GM21786 (cell line): ENCODE measurements around the gene CD2BP2.
A peak's percentile ranks its signal among the peaks of the same experiment; 100 is the strongest.
"Not testable (repeated sequence)": the region's sequence is repeated elsewhere in the genome, so short reads cannot be mapped to it uniquely, and the experiment has no call there.

Experiments used
- ATAC-seq: cut with Tn5 transposase; IDR thresholded peaks from one replicate; pipeline ENCODE4 v1.9.1; 2021; ENCODE audit not compliant: unreplicated experiment

Gene CD2BP2

DNA sequence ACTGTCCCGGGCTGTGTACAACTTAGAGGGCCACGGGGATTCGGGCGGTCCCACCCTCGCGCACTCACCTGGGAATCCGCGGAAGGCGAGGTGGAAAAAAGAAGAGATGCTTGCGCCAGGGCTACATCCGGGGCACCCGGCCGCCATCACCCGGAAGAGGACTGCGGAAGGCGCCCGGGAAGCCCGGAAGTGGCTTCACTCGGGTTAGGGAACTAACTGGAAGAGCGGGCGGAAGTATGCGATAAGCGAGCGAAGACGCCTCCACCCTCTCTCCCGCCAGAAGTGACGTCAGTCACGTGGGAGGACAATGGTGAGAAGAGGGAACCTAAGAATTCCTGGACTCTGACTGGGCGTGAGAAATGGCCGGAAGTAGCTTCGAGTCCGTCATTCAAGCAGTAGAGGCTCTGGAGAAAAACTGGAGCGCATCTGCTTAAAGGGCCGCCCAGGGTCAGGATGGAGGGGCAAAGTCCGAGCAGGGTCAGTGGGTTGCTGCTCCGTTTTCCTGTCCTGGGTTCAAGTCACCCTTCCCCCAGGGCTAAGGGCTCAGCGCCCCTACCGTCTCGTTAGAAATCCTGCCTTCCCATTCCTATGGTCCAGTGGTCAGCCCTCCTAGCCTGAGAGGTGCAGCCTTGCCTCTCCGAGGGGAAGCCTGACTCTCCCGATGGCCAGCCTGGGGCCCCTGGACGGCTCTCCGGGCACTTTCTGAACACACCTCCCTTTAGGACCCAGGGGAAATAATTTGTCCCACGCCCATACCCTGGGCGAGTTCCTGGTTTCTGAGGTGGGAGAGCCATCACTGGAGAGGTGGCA is at the start of gene CD2BP2:
TSS of gene CD2BP2 (minus strand) at position 165 of the 810 bp plus-strand sequence. CDS start 627 bp downstream, outside the sequence.
- ATAC-seq, result peak; percentile 63

DNA sequence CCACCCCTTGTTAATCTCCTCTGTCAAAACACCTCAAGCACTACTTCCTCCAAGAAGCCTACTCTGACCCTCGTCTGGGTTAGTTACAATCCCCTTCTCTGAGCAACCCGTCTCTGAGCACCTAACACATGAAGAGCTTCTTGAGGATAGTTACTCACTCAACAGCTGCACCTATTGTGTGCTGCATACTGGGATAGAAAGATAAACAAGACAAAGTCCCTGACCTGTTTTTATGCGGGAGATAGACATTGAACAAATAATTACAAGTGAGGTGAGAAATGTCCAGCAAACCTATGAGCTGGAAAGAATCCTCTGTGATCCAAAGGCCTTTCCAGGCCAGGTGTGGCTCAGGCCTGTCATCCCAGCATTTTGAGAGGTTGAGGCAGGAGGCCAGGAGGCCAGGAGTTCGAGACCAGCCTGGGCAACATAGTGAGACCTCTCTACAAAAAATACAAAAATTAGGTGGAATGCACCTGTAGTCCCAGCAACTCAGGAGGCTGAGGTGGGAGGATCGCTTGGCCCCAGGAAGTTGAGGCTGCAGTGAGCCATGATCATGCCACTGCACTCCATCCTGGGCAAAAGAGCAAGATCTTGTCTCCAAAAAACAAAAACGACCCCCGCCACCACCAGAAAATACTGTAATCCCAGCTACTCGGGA is 46.8 kb upstream of the CD2BP2 start:
- ATAC-seq, result no peak

DNA sequence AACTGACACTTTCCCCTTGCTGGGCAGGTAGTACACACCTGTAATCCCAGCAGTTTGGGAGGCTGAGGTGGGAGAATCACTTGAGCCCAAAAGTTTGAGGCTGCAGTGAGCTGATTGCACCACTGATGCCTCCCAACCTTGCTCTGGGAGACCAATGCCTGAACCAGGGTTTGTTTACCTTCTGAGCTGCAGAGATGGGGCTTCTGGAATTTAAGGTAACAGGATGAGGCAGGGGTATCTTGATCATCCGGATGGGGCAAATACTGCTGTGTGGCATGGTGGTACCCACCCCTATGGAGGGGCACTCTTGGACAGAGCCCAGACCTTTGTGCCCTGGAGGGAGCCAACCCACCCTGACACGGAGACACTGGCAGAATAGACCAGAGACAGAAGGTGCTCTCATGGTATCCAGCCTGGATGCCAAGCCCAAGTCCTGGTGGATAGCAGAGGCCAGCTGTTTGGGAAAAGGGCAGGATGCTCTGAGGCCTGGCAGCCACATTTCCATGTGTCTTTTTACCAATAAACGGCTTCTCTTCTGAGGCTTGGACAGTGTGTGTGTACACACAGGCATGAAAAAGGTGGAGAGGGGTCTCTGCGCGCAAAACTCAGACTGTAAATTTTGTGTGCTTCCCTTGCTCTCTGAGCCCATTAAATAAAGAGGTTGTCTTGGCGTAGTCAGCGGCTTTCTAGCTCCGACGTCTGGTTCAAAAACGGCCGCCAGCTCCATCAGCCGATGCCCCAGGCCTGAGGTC is 44.5 kb upstream of the CD2BP2 start:
- ATAC-seq, result no peak

DNA sequence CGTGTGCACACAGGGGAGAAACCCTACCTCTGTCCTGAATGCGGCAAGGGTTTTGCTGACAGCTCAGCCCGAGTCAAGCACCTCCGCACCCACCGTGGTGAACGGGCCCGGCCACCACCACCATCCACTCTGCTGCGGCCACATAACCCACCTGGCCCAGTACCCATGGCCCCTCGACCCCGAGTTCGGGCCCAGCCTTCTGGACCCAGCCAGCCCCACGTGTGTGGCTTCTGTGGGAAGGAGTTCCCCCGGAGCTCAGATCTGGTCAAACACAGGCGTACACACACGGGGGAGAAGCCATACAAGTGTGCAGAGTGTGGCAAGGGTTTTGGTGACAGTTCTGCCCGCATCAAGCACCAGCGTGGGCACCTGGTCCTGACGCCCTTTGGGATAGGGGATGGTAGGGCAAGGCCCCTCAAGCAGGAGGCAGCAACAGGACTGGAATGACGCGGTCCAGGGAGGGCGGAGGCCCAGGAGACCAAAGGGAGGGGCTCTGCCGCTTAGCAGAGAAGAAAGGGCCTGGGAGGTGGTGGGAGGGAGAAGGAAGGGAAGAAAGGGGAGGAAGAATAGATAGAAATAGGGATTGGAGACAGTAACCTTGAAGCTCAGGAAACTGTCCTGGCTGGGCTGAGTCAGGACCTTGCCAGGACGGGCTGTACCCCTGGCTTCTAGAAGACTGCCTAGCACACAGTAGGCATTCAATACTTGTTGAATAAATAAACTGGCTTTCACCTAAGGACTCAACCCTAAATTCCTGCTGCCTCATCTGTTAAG is 43.7 kb upstream of the CD2BP2 start:
- no peak for ATAC-seq

DNA sequence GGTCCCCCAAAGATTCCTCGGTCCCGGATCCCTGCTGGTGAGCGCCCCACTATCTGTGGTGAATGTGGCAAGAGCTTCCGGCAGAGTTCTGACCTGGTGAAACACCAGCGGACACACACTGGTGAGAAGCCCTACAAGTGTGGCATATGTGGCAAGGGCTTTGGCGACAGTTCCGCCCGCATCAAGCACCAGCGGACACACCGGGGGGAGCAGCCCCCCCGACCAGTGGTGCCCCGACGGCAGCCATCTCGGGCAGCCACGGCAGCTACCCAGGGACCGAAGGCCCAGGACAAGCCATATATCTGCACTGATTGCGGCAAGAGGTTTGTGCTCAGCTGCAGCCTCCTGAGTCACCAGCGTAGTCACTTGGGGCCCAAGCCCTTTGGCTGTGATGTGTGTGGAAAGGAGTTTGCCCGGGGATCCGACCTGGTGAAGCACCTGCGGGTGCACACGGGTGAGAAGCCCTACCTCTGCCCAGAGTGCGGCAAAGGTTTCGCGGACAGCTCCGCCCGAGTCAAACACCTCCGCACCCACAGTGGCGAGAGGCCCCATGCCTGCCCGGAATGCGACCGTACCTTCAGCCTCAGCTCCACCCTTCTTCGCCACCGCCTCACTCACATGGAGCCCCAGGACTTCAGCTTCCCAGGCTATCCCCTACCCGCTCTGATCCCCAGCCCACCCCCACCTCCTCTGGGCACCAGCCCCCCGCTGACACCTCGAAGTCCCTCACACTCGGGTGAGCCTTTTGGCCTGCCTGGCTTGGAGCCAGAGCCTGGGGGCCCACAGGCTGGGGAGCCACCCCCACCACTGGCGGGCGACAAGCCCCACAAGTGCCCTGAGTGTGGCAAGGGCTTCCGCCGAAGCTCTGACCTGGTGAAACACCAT is 42.9 kb upstream of the CD2BP2 start:
- no peak for ATAC-seq

DNA sequence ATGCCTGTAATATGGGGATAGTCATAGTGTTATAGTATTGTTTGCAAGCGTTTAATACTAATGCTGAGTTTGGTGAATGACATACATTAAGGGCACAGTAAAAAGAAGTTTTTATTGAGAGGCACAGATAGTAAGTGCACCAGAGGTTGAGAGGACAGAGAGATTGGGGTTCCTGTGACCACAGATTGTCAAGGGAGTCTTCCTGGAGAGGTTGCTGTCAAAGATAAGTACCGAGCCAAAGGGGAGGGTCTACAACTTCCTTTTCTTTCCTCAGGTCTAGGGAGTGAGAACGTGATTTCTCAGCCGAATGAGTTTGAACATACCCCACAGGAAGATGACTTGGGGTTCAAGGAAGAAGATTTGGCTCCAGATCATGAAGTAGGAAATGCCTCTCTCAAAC is 41.9 kb upstream of the CD2BP2 start:
- ATAC-seq, result no peak

DNA sequence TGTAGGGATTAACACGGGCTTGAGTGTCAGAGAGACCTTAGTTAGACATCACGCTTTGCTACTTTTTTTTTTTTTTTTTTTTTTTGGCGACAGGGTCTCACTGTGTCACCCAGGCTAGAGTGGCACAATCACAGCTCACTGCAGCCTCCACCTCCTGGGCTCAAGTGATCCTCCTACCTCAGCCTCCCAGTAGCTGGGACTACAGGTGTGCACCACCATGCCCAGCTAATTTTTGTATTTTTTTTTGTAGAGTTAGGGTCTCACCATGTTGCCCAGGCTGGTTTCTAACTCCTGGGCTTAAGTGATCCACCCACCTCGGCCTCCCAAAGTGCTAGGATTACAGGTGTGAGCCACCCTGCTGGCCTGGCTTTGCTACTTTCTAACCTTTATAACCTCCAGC is 41.5 kb upstream of the CD2BP2 start:
- not testable (repeated sequence) for ATAC-seq

DNA sequence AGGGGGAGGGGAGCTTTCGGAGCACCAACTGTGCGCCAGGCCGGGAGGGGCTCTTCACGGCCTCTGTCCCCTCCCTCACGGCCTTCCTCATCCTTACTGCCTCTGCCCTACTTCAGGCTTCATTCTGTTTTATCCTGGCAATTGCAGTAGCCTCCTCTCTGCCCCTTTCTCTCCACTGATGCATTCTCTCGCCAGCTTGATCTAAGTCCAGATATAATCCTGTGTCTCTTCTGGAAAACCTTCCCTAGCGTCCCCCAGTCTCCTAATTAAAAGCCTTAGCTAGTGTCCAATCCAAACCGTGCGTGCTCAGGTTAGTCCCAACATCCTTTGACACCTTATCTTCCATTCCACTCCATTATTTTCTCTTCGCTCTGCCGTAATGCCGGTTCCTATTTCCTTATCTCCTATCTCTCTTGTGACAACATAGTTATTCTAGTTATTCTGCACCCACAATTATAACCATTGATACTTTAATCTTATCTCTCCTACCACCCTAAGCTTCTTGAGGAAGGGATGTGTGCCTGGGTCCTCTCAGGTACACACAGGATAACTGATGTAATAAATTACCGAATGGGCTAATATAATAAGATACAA is 41.0 kb upstream of the CD2BP2 start:
- ATAC-seq, result no peak

DNA sequence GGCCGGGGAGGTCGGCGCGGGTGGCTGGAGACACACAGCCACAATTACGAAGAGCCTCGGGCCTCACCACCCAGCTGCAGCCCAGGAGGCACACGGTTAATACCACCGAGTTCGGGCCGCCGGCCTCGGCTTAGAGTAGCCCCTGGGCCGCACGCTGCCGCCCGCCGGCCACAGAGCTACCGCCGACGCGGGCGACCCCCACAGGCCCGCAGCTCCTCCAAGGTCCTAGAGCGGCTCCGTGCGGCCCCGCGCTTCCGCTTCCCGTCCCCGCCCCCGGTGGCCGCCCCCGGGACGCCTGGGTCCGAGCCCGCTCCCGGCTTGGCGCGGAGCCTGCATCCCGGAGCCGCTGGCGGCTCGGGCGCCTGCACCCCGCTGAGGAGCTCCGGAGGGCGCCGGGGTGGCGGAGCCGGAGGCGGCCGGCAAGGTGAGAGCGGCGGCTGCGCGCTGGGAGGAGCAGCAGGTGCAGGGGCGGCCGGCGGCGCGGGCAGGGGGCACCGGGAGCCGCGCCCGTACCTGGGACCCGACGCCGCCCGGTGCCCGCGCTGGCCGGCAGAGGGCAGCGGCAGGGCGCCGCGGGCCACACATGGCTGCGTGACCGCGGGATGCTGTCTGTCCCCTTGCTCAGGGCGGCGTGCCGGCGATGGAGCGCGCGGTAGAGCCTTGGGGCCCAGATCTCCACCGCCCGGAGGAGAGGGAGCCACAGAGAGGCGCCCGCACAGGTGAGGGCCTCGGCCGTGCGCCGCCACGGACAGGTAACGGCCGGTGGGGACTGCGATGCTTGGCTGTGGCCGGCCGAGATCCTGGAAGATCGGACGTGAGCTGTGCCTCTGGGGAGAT is 40.3 kb upstream of the CD2BP2 start, which contains the start of gene ZNF48:
TSS of gene ZNF48 (plus strand) at position 266 of the 837 bp plus-strand sequence. CDS start at position 641, 375 bp downstream.
- ATAC-seq, result peak; percentile 68

DNA sequence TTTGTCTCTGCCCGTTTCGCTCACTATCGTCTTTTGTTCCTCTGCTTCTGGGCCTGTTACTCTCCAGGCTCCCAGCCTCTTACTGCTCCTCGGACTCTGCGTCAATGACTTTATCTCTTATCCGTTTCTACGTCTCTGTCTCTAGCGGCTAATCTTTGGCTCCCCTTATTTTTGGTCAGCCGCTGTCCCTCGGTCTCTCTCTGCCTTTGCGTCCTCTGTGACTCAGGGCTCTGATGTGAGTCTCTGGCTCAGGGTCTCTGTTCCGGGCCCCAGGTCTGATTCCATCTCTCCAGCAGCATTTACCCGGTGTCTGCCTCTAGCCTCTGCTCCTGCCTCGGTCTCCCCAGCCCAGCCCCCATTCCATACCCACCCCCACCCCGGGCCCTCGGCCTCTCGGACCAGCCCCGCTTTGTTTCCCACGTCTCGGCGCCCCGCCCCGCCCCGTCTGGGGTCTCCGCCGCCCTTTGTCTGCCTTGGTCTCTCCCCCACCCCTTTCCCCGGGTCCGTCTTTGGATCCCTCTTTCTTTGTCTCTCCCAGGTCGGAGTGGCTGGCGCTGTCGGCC is 39.6 kb upstream of the CD2BP2 start:
- ATAC-seq, result no peak

DNA sequence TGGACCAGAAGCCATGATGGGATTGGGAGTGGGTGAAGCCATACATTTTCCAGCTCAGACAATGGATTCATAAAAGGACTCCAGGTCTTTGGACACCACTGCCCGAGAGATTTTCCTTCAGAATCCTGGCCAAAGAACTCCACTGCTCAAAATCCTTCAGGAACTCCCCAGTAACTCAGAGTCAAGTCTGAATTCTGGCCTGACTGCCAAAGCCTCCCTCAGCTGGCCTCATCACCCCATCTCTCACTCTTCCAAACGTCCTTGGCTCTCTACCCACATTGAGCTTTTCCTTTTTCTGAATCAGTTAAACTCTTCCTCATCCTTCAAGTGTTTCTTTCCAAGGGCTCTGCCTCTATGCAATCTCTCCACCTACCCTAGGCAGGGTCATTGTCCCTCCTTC is 28.4 kb upstream of the CD2BP2 start:
- no peak for ATAC-seq

DNA sequence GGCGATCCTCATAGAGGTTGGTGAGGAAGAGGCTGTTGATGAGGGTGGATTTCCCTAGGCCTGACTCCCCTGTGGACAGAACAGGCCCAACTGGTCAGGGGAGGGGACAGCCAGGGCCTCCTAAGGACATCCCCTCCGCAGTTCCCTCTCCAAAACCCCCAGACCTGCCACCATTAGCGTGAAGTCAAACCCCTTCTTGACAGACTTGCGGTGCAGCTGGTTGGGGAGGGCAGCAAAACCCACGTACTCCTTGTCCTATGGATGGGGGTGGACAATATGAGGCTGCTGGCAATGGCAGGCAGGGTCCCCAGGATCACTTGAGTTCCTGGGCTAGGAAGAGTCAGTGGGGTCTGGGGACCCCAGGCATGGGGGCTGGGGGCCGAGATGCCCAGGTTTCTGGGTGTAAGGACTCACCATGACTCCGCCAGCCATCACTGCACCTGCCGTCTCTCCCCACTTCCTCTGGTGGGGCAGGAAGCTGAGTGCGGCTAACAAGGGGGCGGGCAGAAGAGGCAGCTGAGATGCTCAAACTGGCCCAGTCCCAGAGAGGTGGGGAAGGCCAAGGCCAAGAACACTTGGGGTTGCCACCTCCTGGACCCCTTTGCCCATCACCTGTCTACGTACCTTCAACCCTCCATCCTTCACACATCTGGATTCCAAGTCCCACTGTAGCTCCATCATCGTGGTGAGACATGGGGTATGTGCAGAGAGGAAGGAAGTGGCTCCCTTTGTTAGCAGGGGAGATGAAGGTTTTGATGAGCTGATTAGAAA is 27.2 kb upstream of the CD2BP2 start, which contains the start of gene SEPTIN1:
TSS of gene SEPTIN1 (minus strand) at position 451 of the 771 bp plus-strand sequence. CDS start at position 432, 19 bp downstream.
- no peak for ATAC-seq

DNA sequence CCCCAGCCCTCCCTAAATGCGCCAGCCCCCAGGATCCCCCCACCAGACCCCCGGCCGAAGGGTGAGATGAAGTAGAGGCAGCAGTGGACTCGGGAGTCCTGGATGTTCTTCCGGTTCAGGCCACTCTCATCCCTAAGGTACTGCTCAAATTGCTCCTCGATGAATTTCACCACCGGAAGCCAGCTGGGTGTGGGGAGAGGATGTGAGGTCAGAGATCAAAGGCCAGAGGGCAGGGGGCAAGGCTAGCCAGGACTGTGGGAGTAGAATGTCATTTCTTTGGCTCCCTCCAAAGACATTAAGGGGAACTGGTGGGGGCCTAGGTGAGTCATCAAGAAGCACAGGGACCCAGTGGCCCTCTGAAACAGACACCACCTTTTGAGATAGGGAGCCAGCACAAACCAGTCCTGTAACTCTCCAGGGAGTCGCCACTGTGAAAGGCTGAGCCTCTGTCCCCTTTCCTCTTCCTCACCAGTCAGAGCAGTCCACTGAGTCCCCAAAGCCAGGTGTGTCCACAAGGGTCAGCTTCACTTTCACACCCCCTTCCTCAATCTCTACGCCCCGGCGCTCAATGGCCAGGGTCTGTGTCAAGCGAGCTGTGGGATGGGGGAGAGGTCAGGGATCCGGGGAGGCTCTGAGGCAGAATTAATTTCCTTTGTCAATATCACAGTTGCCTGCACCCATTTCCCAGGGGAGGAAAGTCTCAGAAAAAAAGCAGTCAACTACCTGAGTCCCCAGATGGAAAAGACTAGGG is 26.4 kb upstream of the CD2BP2 start:
- ATAC-seq, result no peak

DNA sequence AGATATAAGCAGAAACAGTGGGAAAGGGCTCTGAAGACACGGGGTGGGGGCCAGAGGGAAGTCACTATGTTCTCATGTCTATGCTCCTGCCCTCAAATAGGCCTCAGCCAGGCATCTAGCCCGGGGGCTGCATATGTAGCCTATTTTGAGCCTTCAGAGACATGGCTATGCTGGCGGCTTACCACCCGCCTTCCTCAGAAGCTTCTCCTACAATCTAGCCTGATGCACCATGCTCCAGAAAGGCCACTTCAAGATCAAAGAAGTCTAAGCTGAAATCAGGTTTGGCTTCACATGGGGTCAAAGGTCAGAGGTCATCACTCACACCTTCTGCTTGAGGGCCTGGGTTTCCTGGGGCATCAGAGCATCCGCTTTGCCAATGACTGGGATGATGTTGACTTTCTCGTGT is 25.7 kb upstream of the CD2BP2 start:
- no peak for ATAC-seq

DNA sequence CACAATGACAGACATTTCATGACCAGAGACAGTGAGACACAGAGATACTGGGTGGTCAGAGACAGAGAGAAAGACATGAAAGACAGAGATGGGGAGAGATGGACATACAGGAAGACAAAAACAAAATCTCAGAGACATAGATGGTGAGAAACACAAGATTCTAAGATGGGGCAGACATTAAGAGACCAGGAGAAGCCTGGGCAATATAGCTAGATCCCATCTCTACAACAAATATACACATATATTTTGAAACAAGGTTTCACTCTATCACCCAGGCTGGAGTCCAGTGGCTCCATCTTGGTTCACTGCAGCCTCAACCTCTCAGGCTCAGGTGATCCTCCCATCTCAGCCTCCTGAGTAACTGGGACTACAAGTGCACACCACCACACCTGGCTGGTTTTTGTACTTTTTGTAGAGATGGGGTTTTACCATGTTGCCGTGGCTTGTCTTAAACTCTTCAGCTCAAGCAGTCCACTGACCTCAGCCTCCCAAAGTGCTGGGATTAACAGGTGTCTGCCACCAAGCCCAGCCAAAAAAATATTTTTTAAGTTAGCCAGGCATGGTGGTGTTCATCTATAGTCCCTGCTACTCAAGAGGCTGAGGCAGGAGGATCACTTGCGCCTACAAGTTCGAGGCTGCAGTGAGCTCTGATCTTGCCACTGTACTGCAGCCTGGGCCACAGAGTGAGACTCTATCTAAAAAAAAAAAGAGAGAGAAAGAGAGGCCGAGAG is 25.1 kb upstream of the CD2BP2 start:
- ATAC-seq, result no peak
